NCI-H2227 (cell line): ENCODE results near the gene MKS1.

Source experiments
- DNase-seq: peaks from one replicate; lab custom pipeline; 2025; ENCODE audit not compliant: unreplicated experiment; lab: John Stamatoyannopoulos, UW

Gene MKS1

GRCh38 chr17:58219007-58219788 is at the start of gene MKS1:
MKS1 (minus strand) TSS chr17:58219255; CDS start chr17:58219230, 25 bp downstream.
- peak; percentile 98 for DNase-seq

- DNase-seq = no peak
Measured at GRCh38 chr17:58268326-58268725, 49.3 kb upstream of the MKS1 start.

- no peak for DNase-seq
Measured at GRCh38 chr17:58267347-58268324, 48.6 kb upstream of the MKS1 start.

GRCh38 chr17:58265902-58266875 is 47.1 kb upstream of the MKS1 start:
- DNase-seq = no peak

GRCh38 chr17:58265271-58265670 is 46.2 kb upstream of the MKS1 start:
- DNase-seq = no peak

- DNase-seq = no peak
Measured at GRCh38 chr17:58264407-58265103, 45.5 kb upstream of the MKS1 start.

- DNase-seq = no peak
Measured at GRCh38 chr17:58263773-58264172, 44.7 kb upstream of the MKS1 start.

- DNase-seq = no peak
Measured at GRCh38 chr17:58262149-58262548, 43.1 kb upstream of the MKS1 start.

GRCh38 chr17:58254803-58255202 is 35.7 kb upstream of the MKS1 start:
- DNase-seq = no peak

- no peak for DNase-seq
Measured at GRCh38 chr17:58253082-58253481, 34.0 kb upstream of the MKS1 start.

GRCh38 chr17:58252141-58252540 is 33.1 kb upstream of the MKS1 start:
- DNase-seq = no peak

- DNase-seq = no peak
Measured at GRCh38 chr17:58250344-58251011, 31.4 kb upstream of the MKS1 start.

GRCh38 chr17:58249270-58250133 is 30.4 kb upstream of the MKS1 start:
- DNase-seq = peak; percentile 70

- no peak for DNase-seq
Measured at GRCh38 chr17:58248955-58249269, 29.9 kb upstream of the MKS1 start.

GRCh38 chr17:58247511-58248363 is 28.7 kb upstream of the MKS1 start:
- DNase-seq = no peak

GRCh38 chr17:58246781-58247180 is 27.7 kb upstream of the MKS1 start:
- DNase-seq = no peak

GRCh38 chr17:58246104-58246740 is 27.2 kb upstream of the MKS1 start:
- no peak for DNase-seq
